ENCODE data around the gene LRFN5.
"Not testable (repeated sequence)": the region's sequence is repeated elsewhere in the genome, so short reads cannot be mapped to it uniquely, and the experiment has no call there.

LRFN5 gene

DNA sequence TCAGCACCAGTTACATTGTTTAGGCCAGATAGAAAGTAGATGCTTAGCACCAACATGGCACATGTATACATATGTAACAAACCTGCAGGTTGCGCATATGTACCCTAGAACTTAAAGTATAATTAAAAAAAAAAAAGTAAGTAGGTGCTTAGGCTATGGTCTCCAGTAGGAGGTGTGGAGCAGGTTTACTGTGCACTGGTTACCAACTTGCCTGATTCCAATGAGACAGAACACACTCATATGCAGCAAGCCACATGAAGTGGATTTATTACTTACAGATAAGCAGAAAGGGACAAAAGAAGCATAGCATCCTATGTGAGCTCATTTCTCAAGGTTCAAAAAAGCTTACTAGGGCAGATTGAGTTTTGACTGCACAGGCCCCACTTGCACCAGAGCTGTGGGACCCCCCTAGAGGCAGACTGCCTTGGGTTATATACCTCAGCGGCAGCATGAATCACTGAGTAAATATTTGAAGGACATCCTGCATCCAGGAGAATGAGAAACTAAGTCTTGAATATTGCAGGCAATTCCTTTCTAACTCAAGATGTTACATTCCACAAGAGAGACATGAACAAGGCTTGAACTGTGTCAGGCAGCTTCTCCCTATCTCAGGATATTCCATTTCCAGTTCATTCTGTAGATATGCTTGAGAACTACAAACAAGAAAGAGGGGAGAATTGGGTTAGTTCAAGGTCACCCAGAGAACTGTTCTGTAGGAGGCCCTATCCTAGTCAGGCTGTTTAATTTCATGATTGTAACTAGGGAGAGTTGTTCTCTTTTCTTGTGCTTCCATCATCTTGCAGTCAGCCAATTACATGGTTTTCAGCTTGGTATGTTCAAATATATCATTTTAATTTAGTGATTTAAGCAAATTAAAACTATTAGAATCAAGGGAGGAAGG, 30.1 kb downstream of the LRFN5 start:
- peak; percentile 7 for DNase-seq (ENCODE audit: low read depth, low spot score)

DNA sequence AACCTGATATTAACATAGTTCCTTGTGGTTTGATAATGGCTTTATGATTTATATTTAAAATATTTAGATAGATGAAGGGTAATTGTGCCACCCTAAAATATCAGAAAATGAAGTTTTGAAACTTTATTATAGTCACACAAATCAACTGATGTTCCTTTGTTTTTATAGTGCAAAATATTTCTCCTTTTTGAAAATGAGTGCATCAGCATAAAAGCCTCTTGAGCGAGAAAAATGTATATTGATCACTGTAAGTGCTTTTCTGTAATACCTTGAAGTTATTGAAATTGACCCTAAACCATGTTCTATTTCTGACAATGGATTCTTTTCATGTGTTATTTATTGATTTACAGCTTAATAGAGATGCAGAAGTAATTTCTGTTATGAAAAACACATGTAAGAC, 35.0 kb downstream of the LRFN5 start:
- no peak for DNase-seq (ENCODE audit: low read depth, low spot score)

DNA sequence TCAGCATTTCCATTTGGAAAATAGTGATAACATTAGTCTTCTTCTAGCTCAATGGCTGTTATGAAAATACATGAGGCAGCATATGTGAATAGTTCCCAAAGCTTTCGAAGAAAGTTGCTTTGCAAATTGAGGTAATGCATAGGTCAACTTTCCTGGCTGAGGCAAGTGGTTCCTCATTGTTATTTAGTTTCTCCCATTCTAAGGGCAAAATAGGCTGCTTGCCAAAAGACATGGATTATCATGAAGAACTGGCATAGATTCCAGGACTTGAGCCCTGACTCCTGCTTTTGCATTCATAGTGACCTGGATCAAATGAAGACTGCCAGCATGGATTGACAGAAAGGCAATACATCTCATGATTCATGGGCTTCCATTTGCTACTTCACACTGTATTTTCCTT, 35.7 kb downstream of the LRFN5 start:
- DNase-seq (ENCODE audit: low read depth, low spot score), result peak; percentile 6

DNA sequence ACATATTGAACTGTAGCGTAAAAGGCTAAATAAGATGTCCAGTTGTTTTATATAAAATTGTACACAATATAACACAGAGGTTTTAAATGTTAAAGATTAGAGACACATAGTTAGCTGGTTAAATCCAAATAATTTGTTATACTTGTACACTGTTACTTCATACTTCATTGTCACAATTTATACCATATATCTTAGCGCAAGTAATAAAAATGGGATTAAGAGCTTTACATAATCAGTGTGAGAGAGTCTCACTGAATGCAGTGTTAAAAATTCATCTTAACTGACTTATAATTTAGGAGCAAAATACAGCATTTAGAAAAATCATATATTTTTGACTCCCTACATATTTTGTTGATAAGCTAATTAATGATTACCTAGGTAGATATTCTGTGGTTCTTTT, 36.1 kb downstream of the LRFN5 start:
- no peak for DNase-seq (ENCODE audit: low read depth, low spot score)

DNA sequence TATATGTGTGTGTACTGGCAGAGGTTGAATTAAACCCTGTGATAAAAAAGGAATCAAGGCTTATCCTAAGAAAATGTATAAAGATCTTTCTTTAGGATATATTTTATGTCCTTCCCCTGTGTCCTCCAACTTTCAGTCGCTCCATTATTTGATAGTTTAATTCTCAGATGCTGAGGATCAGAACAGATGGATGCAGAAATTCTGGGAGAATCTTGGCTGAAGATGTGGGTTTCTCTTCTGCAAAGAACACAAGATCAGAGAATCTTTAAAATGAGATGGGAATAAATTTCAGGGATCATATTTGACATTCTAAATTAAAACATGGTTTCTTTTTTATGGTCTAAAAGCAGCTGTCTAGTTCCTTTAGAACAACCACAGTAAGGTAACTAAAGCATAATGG, 37.9 kb downstream of the LRFN5 start:
- DNase-seq (ENCODE audit: low read depth, low spot score), result no peak

DNA sequence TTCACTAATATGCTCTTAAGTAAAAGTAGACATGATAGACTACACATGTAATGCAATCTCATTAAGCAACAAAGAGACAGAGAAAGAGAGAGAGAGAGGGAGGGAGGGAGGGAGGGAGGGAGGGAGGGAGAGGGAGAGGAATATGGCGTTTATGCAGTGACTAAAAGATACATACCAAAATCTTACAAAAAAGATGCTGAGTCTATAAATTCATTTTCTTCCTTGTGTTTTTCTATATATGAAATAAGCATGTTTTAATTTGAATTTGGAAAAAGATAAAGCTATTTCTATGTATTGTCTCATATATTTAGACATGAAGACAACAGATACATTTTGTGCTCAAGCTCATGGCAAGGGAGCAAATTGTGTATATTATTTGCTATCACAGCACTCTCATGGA, 44.1 kb downstream of the LRFN5 start:
- no peak for DNase-seq (ENCODE audit: low read depth, low spot score)

DNA sequence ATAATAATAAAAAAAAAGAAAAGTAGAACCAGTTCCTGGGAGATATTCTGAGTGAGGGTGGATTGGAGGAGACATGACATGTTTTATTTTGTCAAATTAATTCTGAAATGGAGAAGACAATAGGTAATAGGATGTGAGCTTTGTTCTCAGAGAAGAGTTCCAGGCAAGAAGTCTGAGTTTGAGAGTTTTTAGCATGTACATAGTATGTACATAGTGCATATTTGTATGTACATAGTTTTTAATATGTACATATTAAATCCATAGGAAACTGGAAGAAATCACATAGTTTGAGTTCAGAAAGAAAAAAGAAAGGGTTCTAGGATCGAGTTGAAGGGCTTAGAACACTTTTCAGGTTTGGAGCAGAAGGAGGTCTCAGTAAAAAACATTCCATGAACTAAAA, 47.5 kb downstream of the LRFN5 start:
- no peak for DNase-seq (ENCODE audit: low read depth, low spot score)

DNA sequence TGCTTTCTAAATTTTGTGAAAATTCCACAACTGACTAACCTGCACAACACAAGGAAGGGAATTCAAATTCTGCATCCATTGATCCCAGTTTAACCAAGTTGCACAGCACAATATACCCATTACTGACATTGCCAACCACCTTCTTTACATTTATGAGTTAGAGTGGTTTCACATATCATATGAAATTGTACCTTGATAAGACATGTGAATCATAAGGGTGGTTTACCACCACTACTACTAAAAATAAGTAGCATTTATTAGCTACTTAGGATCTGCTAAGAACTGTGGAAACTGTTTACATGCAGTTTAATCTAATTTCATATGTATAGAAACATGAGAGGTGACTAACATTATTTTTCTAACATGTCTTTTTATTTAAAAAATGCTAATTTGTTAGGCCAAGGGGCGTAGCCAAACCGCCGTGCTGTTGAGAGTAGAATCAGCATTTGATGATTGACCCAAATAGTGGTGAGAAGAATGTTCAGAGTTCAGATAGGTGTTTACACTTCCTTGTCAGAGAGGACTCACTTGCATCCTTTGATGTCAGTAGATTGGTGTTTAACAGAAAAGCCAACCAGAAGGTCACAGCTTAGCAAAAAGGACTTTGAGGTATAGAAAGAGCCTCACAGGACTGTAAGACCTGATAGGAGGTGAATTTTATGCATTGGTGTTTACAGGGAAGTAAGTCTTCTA, 56.2 kb downstream of the LRFN5 start:
- DNase-seq (ENCODE audit: low read depth, low spot score), result peak; percentile 37

DNA sequence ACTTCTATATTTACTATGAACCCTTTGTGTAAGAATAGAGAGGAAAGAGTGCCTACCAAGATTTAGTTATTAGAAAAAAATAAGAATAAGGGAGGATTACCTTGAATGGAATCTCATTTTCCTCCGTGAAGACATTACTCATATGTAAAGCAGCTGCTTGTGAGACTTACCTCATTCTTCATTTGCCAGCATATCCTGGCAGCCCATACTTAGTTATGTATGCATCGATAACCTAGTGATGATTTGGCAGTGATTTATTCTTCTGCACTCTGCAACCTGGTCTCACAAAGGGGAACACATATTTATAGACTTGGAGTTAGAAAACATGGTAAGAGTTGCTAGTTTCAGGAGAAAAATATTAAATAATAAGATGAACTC, 56.8 kb downstream of the LRFN5 start:
- DNase-seq (ENCODE audit: low read depth, low spot score), result peak; percentile 82

DNA sequence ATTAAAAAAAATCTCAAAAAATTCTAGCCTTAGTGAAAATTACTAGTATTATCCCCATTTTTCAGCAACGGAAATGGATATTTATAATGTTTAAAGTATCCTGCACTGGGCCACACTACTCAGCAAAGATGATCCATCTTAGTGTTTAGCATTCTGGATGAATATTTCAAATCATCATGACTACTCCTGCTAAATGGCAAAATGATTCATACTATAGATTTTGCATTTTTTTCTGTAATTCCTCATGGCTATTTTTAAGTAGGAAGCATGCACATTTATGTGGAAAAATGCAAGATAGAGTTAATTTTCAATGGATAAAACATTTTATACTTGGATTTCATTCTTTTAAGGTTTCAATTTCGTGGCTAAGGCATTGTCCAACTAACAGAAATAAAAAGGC, 59.6 kb downstream of the LRFN5 start:
- no peak for DNase-seq (ENCODE audit: low read depth, low spot score)

DNA sequence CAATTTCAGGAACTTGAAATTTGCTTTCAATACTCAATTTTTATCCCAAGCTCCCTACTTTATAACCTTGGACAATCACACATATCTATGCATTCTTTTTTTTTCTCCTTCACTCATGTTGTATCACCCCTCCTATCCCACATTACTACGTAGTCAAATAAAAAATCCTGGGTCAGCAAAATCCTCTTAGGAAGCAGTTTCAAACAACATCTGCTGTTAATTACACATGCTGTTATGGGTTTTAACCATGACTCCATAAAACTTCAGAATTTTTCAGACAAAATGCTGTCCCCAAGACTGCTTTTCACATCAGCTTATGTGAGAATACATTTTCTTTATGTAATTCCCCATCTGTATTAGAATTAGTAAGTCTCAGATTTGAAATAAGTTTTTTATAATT, 61.7 kb downstream of the LRFN5 start:
- no peak for DNase-seq (ENCODE audit: low read depth, low spot score)

DNA sequence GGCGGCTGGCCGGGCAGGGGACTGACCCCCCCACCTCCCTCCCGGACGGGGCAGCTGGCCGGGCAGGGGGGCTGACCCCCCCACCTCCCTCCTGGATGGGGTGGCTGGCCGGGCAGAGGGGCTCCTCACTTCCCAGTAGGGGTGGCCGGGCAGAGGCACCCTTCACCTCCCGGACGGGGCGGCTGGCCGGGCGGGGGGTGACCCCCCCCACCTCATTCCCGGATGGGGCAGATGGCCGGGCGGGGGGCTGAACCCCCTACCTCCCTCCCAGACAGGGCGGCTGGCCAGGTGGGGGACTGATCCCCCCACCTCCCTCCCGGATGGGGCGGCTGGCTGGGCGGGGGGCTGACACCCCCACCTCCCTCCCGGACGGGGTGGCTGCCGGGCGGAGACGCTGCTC, 66.9 kb downstream of the LRFN5 start:
- not testable (repeated sequence) for DNase-seq (ENCODE audit: low read depth, low spot score)

DNA sequence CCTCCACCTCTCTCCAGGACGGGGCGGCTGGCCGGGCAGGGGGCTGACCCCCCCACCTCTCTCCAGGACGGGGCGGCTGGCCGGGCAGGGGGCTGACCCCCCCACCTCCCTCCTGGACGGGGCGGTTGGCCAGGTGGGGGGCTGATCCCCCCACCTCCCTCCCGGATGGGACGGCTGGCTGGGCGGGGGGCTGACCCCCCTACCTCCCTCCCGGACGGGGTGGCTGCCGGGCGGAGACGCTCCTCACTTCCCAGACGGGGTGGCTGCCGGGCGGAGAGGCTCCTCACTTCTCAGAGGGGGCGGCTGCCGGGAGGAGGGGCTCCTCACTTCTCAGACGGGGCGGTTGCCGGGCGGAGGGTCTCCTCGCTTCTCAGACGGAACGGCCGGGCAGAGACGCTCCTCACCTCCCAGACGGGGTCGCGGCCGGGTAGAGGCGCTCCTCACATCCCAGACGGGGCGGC, 67.9 kb downstream of the LRFN5 start:
- DNase-seq (ENCODE audit: low read depth, low spot score), result not testable (repeated sequence)

DNA sequence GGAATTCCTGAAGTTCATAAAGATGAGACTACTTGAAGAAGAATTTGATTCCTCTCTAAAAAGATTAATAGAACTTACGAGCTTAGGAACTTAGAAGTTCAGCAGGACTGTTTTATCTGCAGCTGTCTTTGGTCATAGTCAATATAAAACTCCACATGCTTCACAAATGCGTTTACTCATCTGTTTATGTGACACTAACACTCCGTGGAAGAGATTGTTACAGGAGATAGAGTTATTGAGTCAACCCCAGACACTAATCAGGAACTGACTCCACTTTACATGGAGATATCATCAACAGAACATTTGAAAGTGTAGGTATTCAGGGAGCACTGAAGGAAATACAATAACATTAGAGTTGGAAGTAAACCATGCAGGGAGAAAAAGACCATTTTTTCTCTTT, 92.8 kb downstream of the LRFN5 start:
- DNase-seq (ENCODE audit: low read depth, low spot score), result no peak

DNA sequence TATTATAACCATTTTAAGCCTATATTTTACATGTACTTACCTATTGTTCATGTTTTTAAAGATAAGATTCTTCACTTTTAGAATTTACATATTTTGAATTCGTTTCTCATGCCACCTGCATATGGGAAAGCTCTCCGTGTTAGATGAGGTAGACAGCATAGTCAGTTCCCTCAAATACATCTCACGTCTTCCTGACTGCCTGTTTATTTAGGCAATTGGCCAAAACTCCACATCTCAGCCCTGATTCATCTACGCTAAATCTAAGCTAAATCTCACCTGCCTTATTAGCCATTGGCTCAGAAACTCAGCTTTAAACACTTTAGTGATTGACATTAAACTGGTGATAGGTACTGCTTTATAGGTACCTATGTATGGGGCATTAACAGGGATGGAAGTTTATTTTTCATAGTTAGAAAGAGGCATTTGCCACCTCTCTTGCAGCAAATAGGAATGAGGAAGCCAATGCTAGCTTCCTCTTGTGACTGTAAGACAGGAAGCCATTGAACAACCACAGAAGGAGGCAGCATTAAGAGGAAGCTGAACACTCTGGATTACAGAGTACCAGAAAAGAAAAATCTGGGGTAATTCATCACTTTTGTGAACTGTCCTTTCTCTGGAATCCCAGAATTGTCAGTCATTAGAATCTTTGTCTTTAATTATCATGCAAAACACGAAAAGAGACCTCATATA, 111.9 kb downstream of the LRFN5 start:
- no peak for DNase-seq (ENCODE audit: low read depth, low spot score)

DNA sequence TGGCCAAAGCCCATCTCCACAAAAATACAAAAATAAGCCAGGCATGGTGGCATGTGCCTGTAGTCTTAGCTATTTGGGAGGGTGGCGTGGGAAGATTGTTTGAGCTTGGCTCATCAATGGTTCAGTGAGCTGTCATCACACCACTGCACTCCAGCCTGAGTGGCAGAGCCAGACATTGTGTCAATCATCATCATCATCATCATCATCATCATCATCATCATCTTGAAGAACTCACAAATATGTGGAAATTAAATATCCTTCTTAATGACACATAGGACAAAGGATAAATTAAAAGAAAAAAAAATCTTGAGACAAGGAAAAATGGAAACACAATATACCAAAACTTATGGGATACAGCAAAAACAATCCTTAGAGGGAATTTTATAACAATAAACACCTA, 132.5 kb downstream of the LRFN5 start:
- no peak for DNase-seq (ENCODE audit: low read depth, low spot score)

DNA sequence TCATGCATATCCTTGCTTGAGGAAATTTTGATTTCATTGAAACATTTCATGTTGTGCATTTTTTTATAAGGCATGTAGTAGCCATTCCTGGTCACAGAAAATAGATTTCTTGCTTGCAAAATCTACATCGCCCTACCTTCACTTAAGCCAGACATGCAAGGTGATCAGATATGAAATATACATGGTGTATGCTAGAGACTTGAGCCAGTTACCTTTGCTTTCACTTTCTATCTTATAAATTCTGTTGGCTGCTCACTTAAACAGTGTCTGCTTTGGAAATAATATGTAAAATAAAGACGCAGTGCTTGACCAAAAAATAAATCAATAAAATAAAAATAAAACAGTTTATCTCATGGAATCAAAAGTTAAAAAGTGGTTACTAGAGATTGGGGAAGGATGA, 136.5 kb downstream of the LRFN5 start:
- DNase-seq (ENCODE audit: low read depth, low spot score), result no peak

DNA sequence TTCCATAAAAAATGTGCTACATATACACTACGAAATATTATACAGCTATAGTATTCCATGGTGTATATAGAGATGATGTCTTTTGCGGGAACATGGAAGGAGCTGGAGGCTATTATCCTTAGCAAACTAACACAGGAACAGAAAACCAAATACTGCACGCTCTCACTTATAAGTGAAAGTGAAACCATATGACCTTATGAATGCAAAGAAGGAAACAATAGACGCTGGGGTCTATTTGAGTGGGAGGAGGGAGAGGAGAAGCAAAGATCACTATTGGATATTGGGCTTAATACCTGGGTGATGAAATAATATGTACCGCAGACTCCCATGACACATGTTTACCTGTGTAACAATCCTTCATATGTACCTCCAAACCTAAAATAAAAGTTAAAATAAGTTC, 142.8 kb downstream of the LRFN5 start:
- peak; percentile 1 for DNase-seq (ENCODE audit: low read depth, low spot score)

DNA sequence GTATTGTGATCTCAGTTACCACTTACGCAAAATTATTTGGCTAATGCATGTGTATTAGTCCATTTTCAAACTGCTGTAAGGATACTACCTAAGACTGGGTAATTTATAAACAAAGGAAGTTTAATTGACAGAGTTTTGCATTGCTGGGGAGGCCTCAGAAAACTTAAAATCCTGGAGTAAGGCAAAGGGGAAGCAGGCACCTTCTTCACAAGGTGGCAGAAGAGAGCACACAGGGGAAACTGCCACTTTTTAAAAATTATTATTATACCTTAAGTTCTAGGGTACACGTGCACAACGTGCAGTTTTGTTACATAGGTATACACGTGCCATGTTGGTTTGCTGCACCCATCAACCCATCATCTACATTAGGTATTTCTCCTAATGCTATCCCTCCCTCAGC, 143.9 kb downstream of the LRFN5 start:
- DNase-seq (ENCODE audit: low read depth, low spot score), result not testable (repeated sequence)

DNA sequence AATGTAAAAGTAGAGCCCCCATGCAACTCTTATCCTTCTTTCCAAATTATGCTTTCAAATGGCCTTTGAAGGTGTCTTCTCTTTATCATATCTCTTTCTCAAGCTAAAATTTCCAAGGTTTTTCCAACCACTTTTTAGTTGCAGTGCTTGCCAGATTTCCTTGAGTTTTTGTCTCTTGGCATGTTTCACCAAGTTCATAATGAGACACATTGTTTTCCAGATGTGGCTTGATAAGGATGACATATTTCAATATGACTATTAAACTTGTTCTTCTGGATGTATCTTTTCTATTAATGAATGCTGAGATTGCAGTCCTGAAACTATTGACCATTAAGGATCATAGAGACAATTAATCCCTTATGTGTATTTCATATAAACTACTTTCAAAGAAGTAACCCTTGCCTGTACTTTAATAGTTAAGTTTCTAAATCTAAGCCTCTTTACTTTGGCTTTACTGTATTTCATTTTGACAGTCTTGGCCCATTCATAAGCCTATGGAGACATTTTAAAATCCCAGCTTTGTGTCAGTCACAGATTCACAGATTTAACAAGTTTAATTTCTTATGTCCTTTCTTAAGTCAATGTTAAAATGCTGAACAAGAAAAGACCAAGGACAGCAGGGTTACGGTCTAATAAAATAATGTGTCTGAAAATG, 151.5 kb downstream of the LRFN5 start:
- no peak for DNase-seq (ENCODE audit: low read depth, low spot score)

DNA sequence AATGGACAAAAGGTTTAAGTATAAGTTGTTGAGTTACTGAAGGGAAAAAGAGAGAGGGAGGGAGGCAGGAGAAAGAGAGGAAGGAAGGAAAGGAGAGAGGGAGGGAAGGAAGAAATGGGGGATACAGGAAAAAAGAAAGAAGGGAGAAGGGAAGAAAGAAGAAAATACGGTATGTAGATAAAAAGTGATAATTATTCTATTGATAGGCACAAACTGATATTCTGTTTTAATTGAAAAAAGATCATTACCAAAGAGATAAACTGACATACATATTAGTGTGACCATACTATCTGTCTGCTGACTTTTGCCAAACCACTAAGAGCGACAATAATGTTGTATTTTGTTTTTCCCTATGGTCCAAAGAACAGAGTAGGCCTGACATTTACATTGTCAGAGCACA, 154.5 kb downstream of the LRFN5 start:
- no peak for DNase-seq (ENCODE audit: low read depth, low spot score)

DNA sequence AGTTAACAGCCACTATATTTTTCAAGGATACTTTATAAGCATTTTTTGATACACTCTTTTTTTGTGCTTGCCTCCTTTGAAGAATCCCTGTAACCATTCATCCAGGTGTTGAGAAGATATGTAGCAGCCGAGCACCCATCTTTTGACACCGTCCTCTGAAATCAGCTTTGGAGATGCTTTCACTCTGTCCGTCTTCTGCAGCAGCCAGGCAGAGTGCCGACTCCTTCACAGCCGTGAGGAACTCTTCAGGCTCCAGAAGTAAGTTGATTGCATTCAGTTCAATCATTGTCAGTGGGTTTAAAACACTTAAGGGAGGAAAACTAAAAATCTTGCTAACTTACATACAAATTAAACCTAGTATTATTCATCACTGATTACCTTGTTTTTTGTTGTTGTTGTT, 160.1 kb downstream of the LRFN5 start:
- no peak for DNase-seq (ENCODE audit: low read depth, low spot score)

Measured in astrocyte of the hippocampus (primary cell).